Transverse colon (tissue), 4 donors: ENCODE measurements around the gene PTDSS2. TPM values are rescaled to one million over a fixed set of nuclear protein-coding genes. Genes with fewer than 3 reads are reported as not detected.

ENCODE experiments used
- DNase-seq: peaks from one replicate; pipeline ENCODE4 v3.0.0-alpha.2; 2019
- H3K27ac ChIP-seq, 4 donors: fragments of 200-600 bp; sonication (generic); 2 replicates each; pipeline ENCODE4 v1.5.1; 2016 to 2018; ENCODE audit warnings: inconsistent platforms in 4 of 4
- H3K27me3 ChIP-seq: fragments of 200-600 bp; sonication (generic); 2 replicates; pipeline ENCODE4 v1.5.1; 2017; ENCODE audit warnings: inconsistent platforms
- H3K36me3 ChIP-seq, 4 donors: fragments of 200-600 bp; sonication (generic); 2 replicates each; pipeline ENCODE4 v1.5.1; 2017 to 2019; ENCODE audit warnings: inconsistent platforms in 4 of 4
- H3K4me1 ChIP-seq, 4 donors: fragments of 200-600 bp; sonication (generic); 2 replicates each; pipeline ENCODE4 v1.5.1; 2017 to 2020; ENCODE audit warnings: inconsistent platforms in 4 of 4
- H3K4me3 ChIP-seq, 4 donors: fragments of 200-600 bp; sonication (generic); 1 replicate in 1 of 4; 2 replicates in 3 of 4; pipeline versions ENCODE4 v1.5.1 to v1.6.1; 2017 to 2019; ENCODE audit warnings: inconsistent platforms in 4 of 4
- H3K9me3 ChIP-seq, 2 donors: fragments of 200-600 bp; sonication (generic); 2 replicates each; pipeline ENCODE4 v1.5.1; 2017 to 2019; ENCODE audit warnings: inconsistent platforms in 2 of 2
- EP300 ChIP-seq: sonication (generic); formaldehyde crosslinking; IDR thresholded peaks from one replicate; pipeline ENCODE4 v1.6.1; 2017; ENCODE audit warnings: antibody characterized with exemption, low read depth
- POLR2A ChIP-seq: fragments of 450-650 bp; IDR thresholded peaks from one replicate; pipeline ENCODE4 v1.6.1; 2016; ENCODE audit warnings: antibody characterized with exemption, mild to moderate bottlenecking, moderate library complexity
- POLR2AphosphoS5 ChIP-seq, 3 donors: sonication (generic); formaldehyde crosslinking; IDR thresholded peaks; one replicate each; pipeline ENCODE4 v1.6.1; 2016; ENCODE audit warnings: antibody characterized with exemption in 3 of 3
- WGBS, 2 donors: methylation state at CpG; one replicate each; pipeline ENCODE4 v1.1.5; 2018; ENCODE audit warnings: low coverage in 1 of 2; 5-methylcytosine and 5-hydroxymethylcytosine counted together
- in situ Hi-C, 4 donors: fragments of 200-750 bp; cut with MboI; loops; one replicate each; pipeline versions ENCODE4 v1.15.0 to v1.15.1; 2017; ENCODE audit warnings: low sequenced_read_pairs in 3 of 4, low pct_ligation_motif_present in 1 of 4, low pct_unique_long_range_greater_than_20kb in 1 of 4
- intact Hi-C: fragments of 100-400 bp; cut with DNase I; formaldehyde crosslinking; loops from one replicate; pipeline ENCODE4 v1.15.1; 2023; ENCODE audit warnings: low total_unique reads
- total RNA-seq, 4 donors: library from RNA; depleted of rRNA; stranded (reverse); fragments of >200 nt; gene quantifications; one replicate each; pipeline ENCODE4 v1.1.0, GENCODE V29; 2016
- TF ChIP-seq, protein P1 (sequence below), 5 experiments: fragments of 200-600 bp in 3 of 5; fragments of 450-650 bp in 2 of 5; sonication (generic) in 3 of 5; IDR thresholded peaks; 1 replicate in 2 of 5; 2 replicates in 3 of 5; pipeline ENCODE4 v1.5.1; 2016 to 2017; ENCODE audit warnings: antibody characterized with exemption in 5 of 5, inconsistent platforms in 3 of 5, mild to moderate bottlenecking in 2 of 5, moderate library complexity in 1 of 5

The PTDSS2 gene
- total RNA-seq, 4 donors from 2014 or later: 28.5 to 264 (median 76.0) TPM

GRCh38 chr11:491358-491757 is 41.3 kb downstream of the PTDSS2 start:
- Histone ChIP-seq H3K9me3 (no peaks in the 10 kb centered on the region), H3K4me1 (peaks cover 0 to 5% (median 3%) of the 10 kb centered on the region in 4 donors), H3K36me3 (peaks cover 0 to 5% (median 2%) of the 10 kb centered on the region in 4 donors), H3K4me3 (no peak overlapping the region), H3K27ac (no peak overlapping the region), H3K27me3 (no peaks in the 10 kb centered on the region)
- DNase-seq: no peak
- in situ Hi-C loops (no loop called here), intact Hi-C loops (no loop called here)
- 92 to 100% methylated on average over 1 to 6 of the region's 7 CpGs for WGBS, 2 donors
- TF ChIP-seq, protein P1, sequence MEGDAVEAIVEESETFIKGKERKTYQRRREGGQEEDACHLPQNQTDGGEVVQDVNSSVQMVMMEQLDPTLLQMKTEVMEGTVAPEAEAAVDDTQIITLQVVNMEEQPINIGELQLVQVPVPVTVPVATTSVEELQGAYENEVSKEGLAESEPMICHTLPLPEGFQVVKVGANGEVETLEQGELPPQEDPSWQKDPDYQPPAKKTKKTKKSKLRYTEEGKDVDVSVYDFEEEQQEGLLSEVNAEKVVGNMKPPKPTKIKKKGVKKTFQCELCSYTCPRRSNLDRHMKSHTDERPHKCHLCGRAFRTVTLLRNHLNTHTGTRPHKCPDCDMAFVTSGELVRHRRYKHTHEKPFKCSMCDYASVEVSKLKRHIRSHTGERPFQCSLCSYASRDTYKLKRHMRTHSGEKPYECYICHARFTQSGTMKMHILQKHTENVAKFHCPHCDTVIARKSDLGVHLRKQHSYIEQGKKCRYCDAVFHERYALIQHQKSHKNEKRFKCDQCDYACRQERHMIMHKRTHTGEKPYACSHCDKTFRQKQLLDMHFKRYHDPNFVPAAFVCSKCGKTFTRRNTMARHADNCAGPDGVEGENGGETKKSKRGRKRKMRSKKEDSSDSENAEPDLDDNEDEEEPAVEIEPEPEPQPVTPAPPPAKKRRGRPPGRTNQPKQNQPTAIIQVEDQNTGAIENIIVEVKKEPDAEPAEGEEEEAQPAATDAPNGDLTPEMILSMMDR (IDR thresholded peaks at IDR 0.05): no peak
- TF ChIP-seq EP300: no peak

DNA sequence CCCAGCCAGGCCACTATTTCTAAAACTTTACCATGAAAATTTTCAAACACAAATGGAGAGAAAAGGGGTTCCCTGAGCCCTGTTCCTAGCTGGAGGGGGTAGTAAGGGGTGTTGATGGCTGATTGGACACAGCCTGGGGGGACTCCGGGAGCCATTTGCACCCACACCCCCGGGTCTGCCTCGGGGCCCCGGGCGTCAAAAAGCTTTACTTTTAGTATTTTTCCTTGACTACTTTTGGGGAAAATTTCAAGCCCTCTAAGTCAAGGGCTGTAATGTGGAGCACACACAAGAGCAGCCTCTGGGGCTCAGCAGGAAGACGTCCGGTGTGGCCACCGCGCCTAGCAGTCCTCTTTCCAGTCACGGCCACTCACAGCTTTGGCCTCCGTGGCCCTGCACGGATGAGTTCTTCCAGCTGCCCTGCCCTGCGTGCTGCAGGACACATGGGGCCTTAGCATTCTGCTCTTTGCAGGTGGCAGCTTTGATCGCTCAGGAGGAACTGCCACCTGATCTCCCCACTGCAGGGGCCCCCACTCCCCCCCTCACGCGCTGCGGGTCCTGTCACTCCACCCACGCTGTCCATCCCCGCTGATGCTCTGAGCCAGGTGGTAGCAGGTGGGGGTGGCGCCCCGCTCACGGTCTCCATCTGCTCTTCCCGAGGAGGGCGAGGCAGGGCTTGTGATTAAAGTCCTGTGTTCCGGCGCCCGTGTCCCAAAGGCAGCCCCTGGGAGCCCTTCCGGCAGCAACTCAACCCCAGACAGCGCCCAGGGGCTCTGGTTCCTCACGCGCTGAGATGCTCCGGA is 42.5 kb downstream of the PTDSS2 start:
- intact Hi-C loops (no loop called here), in situ Hi-C loops (no loop called here)
- no peak for TF ChIP-seq POLR2AphosphoS5 (IDR thresholded peaks at IDR 0.05)
- TF ChIP-seq, protein P1 (IDR thresholded peaks at IDR 0.05): no peak
- no peak for TF ChIP-seq EP300
- TF ChIP-seq POLR2A: no peak

GRCh38 chr11:494761-495536 is 44.9 kb downstream of the PTDSS2 start:
- Histone ChIP-seq H3K4me1 (no peaks in the 10 kb centered on the region), H3K27me3 (no peaks in the 10 kb centered on the region), H3K36me3 (peaks cover 0 to 28% (median 16%) of the 10 kb centered on the region in 4 donors), H3K27ac (no peak overlapping the region), H3K9me3 (no peaks in the 10 kb centered on the region), H3K4me3 (no peak overlapping the region)
- in situ Hi-C loops: no loop called here
- 89% methylated on average over 30 of the region's 37 CpGs; no CpG with 5 or more reads in 1 of the 2 donors for WGBS, 2 donors
- DNase-seq: no peak
- TF ChIP-seq, protein P1 (IDR thresholded peaks at IDR 0.05): no peak
- TF ChIP-seq POLR2AphosphoS5 (IDR thresholded peaks at IDR 0.05) (no peak), POLR2A (no peak), EP300 (no peak)
- intact Hi-C loops: no loop called here

More for the DNA sequence above, 42.5 kb downstream of the PTDSS2 start:
- DNase-seq: no peak
- Histone ChIP-seq H3K9me3 (no peaks in the 10 kb centered on the region), H3K27me3 (no peaks in the 10 kb centered on the region), H3K4me1 (peaks cover 0 to 5% (median 2%) of the 10 kb centered on the region in 4 donors), H3K4me3 (no peak overlapping the region), H3K36me3 (peaks cover 0 to 5% (median 5%) of the 10 kb centered on the region in 4 donors), H3K27ac (no peak overlapping the region)
- WGBS, 2 donors: 80% methylated on average over 23 of the region's 32 CpGs; no CpG with 5 or more reads in 1 of the 2 donors

DNA sequence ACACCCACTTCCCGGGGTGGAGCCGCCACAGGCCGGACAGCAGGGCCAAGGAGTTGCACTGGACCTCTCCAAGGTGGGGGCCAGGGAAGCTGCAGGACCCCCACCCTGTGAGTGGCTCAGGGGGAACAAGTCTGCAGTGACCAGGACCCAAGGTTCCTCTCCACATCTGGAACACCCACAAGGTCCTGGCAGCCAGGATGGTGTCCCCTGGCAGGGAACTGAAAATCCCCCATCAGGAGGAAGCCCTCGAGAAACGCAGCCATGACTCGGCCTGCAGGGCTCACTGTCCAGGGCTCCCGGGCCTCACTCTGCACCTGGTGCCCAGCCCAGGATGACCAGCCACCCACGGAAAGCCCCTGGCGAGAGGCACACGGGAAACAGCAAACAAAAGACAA is 45.5 kb downstream of the PTDSS2 start:
- DNase-seq: no peak
- Histone ChIP-seq H3K36me3 (peaks cover 0 to 34% (median 19%) of the 10 kb centered on the region in 4 donors), H3K4me3 (no peak overlapping the region), H3K9me3 (no peaks in the 10 kb centered on the region), H3K4me1 (no peaks in the 10 kb centered on the region), H3K27ac (no peak overlapping the region), H3K27me3 (no peaks in the 10 kb centered on the region)
- intact Hi-C loops: no loop called here
- in situ Hi-C loops: no loop called here
- WGBS, 2 donors: 68% methylated on average over 10 of the region's 10 CpGs; no CpG with 5 or more reads in 1 of the 2 donors
- TF ChIP-seq, protein P1 (IDR thresholded peaks at IDR 0.05): no peak
- TF ChIP-seq POLR2AphosphoS5 (IDR thresholded peaks at IDR 0.05): no peak
- TF ChIP-seq POLR2A: no peak
- TF ChIP-seq EP300: no peak
